Activated CD4-positive, alpha-beta T cell treated with anti-CD3 and anti-CD28 coated beads, Interleukin-2, Interleukin-4, amounts not matched to agents 100 ng/mL and 50 ng/mL, durations not matched to agents 16 hours and 8 hours (primary cell): ENCODE results near the gene PTPN20.
"Not testable (repeated sequence)": the region's sequence is repeated elsewhere in the genome, so short reads cannot be mapped to it uniquely, and the experiment has no call there.

Experiments
- DNase-seq: peaks from one replicate; pipeline ENCODE4 v3.0.0-alpha.2; 2020; ENCODE audit warnings: low spot score

The PTPN20 gene

GRCh38 chr10:46960742-46961141 lies 49.5 kb downstream of the PTPN20 start:
- DNase-seq: not testable (repeated sequence)

- not testable (repeated sequence) for DNase-seq
These were observed 52.1 kb downstream of the PTPN20 start for GRCh38 chr10:46963356-46963755.

GRCh38 chr10:46967013-46967412 lies 55.8 kb downstream of the PTPN20 start:
- DNase-seq: not testable (repeated sequence)

- not testable (repeated sequence) for DNase-seq
These were observed 69.0 kb downstream of the PTPN20 start for GRCh38 chr10:46980223-46980622.

DNA sequence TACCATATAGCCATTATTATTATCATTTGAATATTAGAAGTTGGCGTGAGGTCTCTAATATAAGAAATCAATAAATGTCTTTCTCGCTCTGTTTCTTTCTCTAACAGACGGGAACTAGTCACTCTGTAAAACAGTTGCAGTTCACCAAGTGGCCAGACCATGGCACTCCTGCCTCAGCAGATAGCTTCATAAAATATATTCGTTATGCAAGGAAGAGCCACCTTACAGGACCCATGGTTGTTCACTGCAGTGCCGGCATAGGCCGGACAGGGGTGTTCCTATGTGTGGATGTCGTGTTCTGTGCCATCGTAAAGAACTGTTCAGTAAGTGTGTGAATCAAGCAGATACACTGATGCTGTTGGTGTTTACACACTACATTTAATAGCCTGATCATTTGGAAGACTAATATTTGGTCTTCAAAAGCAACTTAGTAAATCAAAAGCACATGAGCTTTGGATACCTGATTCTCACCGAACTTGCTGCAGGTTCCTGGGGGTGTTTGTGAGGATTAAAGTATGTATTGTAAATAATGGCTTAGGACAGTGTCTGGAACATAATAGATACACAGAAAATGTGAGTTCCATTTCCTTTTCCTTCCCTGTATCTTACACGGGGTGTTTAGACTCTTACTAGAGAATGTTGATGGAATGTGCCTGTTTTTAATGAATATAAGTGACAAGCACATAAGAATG lies 76.2 kb downstream of the PTPN20 start:
- not testable (repeated sequence) for DNase-seq

DNA sequence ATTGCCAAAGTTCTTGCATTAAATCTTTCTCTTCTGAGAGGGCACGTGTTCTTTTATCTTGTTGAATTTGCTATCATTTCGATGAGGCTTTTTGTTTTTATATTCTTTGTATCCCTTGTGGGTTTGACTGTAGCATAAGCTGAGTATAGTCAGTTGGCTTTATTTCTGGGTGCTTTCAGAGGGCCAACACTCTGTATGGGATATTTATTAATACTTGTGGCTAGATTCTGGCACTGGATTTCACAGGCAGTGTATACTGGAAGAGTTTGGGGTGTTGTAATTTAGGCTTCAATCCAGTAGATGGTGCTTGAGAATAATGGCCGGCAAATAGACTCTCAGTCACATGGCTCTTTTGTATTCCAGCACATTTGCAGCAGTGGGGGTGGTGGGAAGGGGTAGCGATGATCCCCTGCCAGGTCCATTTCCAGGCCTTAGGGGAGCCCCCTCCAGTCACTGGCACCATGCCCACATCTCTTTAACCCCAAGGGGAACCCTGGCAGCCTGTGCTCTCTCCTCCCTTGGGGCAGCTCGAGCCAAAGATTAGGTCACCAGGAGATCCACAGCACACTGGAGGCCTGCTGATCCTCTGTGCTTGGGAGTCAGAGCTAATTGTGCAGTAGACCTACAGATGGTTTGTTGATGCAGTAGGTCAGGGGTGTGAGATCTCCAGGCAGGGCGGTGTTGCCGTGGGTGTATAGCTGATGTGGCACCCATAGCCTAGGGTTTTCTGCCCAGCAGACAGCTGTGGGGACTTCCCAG lies 81.8 kb downstream of the PTPN20 start:
- DNase-seq: no peak

DNA sequence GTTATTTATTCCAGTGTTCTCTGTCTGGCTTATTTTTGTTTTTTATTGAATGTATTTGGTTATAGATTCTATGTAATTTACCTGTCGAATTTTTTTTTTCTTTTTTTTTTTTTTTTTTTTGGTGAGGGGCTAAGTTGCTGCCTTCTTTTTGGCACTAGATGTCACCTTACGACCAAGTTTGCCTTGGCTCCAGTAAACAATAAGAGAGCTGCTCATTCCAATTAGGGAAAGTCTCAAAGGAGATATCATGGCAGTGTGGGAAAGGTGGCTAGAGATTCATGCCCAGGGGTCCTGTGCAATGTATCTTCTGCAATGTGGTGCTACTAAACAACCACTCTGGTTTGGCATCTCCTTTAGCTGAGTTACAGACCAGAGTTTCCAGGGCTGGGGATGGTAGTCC lies 84.0 kb downstream of the PTPN20 start:
- no peak for DNase-seq

DNA sequence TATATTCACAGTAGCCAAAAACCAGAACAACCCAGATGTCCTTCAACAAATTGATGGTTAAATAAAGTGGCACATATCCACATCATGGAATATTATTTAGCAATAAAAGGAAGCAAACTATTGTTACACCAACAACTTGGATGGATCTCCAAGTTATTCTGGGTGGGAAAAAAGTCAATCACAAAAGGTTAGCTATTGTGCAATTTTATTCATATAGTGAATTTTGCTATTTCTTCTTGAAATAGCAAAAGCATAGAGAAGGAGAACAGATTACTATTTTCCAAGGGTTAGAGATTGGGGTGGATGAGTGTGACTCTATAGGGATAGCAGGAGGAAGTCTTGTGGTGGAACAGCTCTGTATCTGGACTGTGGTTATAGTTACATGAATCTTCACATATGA lies 87.0 kb downstream of the PTPN20 start:
- DNase-seq: no peak

DNA sequence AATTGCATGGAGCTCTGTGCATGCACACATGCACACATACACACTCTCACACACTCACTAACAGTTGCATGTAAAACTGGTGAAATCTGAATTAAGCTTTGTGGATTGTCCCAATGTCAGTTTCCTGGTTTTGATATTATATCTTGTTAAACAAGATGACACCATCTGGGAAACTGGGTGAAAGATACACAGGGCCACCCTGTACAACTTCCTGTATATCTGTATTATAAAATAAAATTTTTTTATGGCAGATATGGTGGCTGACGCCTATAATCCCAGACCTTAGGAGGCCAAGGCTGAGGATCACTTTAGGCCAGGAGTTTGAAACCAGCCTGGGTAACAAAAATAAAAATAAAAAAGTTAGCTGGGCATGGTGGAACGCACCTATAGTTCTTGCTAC lies 87.4 kb downstream of the PTPN20 start:
- DNase-seq: no peak

- DNase-seq: no peak
These were observed 88.0 kb downstream of the PTPN20 start for GRCh38 chr10:46999217-46999616.

DNA sequence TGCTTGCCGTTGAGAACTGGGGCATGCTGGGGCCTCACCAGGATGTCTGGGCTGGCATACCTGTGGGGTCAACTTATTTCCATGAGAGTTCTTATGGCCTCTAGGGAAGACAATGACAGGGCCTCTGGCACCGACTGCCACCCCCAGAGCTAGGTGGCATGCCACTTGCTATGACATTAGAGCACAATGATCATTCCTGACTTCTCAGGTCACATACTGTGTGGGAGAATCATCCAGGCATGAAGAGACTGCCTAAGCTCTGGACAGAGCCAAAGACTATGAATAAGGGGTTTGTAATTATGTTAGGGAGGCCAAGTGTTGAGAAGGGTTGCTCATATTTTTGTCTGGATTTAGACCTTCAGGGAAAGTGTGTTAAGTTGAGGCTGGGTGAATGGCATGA lies 97.5 kb downstream of the PTPN20 start:
- no peak for DNase-seq

DNA sequence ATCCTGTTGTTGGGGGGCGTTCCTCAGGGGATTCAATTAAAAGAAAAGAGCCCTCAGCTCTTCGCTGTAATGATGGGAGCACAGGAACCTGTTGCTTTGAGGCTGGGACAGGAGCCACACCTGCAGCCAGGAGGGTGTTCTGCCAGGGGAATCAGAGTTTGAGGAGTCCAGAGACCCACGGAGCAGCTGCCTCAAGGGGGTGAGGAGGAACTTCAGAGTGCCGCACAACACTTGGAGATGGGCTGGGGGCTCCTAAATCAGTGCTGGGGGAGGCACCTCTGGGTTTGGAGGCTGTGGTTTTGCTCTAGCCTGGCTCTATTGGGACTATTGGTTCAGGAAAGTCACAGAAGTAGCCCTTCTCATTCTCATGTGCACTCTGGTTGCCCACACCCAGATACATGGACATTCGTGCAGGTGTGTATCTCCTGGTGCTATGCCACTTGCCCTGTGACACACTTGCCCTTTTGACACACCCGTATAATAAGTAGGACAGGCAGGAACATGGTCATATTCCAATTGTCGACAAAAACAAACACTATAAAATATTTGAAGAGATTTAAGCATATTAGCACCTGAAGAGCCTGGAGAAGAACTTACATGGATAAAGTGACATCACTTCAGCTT lies 98.1 kb downstream of the PTPN20 start:
- DNase-seq: no peak

DNA sequence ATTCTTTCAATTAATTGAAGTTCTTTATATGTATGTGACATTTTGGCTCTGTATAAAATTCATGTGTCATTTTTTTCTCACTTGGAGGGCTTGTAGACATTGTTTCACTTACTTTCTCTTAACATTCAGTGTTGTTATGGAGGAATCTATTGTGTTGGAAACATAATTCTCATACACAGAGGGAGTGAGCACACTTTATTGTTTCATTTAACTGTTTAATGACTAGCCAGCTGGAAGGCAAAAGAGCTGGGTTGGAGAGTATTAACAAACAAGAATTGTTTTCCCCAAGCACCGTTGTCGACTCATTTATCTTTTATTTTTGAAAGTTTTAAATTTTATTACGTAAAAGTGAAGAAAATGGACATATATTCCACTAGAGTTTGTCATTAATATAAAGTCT lies 98.8 kb downstream of the PTPN20 start:
- DNase-seq: no peak

DNA sequence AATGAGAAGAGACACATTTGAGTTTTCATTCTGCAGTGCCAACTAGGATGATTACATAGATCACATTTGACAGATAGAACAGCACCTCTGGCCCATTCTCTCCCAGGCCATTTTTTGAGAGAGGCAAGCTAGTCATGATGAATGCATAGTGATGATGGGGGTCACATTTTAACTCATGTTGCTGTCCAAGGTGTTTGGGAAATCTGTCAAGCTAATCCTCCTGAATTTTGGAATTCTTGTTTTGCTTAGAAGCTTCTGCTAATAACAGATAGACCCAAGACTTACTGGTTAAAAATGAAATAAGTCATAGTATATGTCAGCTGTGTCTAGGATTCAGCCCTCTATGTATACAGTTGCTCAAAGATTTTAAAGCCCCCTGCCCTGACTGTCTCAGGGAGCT lies 101.0 kb downstream of the PTPN20 start:
- DNase-seq: no peak

- DNase-seq: no peak
These were observed 102.4 kb downstream of the PTPN20 start for GRCh38 chr10:47013507-47014154.

DNA sequence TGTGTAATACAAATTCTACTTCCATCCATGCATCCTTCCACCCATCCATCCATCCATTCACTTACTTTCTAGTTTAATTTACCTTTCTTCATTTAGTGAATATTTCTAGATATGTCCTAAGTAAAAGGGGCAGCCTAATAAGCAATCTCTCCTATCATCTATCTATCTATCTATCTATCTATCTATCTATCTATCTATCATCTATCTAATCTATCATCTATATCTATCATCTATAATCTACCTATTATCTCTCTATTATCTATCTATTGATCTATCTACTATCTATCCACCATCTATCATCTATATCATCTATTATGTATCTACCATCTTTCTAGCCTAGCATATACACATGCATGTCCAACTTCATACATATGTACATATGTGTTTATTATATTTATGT lies 104.2 kb downstream of the PTPN20 start:
- DNase-seq: no peak

DNA sequence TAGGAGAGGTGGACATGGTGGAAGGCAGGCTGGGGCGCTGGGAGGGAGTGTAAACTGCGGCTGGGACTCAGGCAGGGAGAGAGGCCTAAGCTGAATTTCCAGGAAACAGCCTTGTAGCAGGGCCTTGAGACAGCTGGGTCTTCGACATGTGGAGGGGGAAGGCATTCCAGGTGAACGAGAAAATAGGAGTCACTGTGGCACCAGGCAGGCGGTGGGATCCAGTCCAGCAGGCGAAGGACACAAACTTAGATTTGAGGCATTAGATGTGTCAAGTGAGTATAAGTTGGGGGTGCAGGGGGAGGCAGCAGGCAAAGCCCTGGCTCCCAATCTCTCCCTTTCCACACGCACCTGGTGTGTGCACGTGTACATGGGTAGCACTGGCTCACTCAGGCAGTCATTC lies 105.3 kb downstream of the PTPN20 start:
- no peak for DNase-seq

DNA sequence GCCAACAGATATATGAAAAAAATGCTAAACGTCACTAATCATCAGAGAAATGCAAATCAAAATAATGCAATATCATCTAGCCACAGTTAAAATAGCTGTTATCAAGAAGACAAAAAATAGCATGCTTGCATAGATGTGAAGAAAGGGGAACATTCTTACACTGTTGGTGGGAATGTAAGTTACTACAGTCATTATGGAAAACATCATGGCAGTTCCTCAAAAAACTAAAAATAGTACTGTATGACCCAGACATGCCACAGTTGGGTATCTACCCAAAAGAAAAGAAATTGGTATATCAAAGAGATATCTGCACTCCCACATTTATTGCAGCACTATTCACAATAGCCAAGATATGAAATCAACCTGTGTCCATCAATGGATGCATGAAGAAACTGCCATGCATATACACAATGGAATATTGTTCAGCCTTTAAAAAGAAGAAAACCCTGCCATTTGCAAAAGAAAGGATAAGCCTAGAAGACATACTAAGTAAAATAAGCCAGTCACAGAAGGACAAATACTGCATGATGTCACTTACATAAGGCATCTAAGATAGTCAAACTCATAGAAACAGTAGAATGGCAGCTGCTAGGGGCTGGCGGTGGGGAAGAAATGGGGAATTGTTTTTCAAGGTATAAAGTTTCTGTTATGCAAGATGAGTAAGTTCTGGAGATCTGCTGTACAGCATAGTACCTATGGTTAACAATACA lies 107.0 kb downstream of the PTPN20 start:
- no peak for DNase-seq

- DNase-seq: no peak
These were observed 108.2 kb downstream of the PTPN20 start for GRCh38 chr10:47019155-47020145.

GRCh38 chr10:47020471-47020870 lies 109.2 kb downstream of the PTPN20 start:
- DNase-seq: no peak

DNA sequence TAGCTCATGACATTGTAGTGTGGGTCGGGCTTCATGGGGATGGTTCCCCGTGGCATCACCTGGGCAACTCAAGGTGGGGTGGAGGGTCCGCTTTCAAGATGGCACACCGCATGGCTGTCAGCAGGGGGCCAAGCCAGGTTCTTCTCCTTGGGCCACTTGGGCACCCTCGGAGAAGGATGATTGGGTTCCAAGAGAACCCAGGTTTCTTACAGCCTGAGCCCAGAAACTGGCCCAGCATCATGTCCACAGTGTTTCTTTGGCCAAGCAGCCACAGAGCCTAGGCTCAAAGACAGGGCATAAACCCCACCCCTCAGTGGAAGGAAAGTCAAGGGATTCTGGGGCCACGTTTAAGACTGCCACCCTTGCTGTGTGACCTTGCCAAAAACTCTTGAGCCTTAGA lies 110.6 kb downstream of the PTPN20 start:
- DNase-seq: no peak
